Activated T-helper 1 cell treated with anti-CD3 and anti-CD28 coated beads, Interleukin-12 subunit alpha, Interleukin-12 subunit beta, Interleukin-2, Interleukin-4 antibody, amounts not matched to agents 30 ng/mL and 10 ng/mL and 1 ng/mL, durations not matched to agents 14 hours and 24 hours and 36 hours (primary cell): ENCODE data around the gene IDI2. TPM values are rescaled to one million over a fixed set of nuclear protein-coding genes. Genes with fewer than 3 reads are reported as not detected.
"Not testable (repeated sequence)": the region's sequence is repeated elsewhere in the genome, so short reads cannot be mapped to it uniquely, and the experiment has no call there.

ENCODE experiments used
- DNase-seq: peaks from one replicate; pipeline ENCODE4 v3.0.0; 2021; ENCODE audit warnings: low spot score
- H3K27ac Mint-ChIP-seq: one replicate; pipeline ENCODE4 v1.8.0; 2021; ENCODE audit warnings: mild to moderate bottlenecking, mixed read lengths
- H3K27me3 Mint-ChIP-seq: one replicate; pipeline ENCODE4 v1.8.0; 2022; ENCODE audit warnings: mild to moderate bottlenecking, moderate library complexity, mixed read lengths; ENCODE audit not compliant: insufficient read depth
- H3K36me3 Mint-ChIP-seq: one replicate; pipeline ENCODE4 v1.8.0; 2021; ENCODE audit warnings: low read depth, mixed read lengths
- H3K4me1 Mint-ChIP-seq: one replicate; pipeline ENCODE4 v1.8.0; 2021; ENCODE audit warnings: low read depth, mixed read lengths
- H3K4me3 Mint-ChIP-seq: one replicate; pipeline ENCODE4 v1.8.0; 2021; ENCODE audit warnings: mild to moderate bottlenecking, moderate library complexity, mixed read lengths
- H3K9me3 Mint-ChIP-seq: one replicate; pipeline ENCODE4 v1.8.0; 2021; ENCODE audit warnings: mixed read lengths
- intact Hi-C: fragments of 100-400 bp; cut with micrococcal nuclease; formaldehyde crosslinking; loops from one replicate; pipeline ENCODE4 v1.15.1; 2024
- total RNA-seq: library from RNA; stranded (reverse); gene quantifications from 2 replicates; pipeline ENCODE4 v1.2.3, GENCODE V29; 2022

Gene IDI2
- not detected in 2 replicates for total RNA-seq

DNA sequence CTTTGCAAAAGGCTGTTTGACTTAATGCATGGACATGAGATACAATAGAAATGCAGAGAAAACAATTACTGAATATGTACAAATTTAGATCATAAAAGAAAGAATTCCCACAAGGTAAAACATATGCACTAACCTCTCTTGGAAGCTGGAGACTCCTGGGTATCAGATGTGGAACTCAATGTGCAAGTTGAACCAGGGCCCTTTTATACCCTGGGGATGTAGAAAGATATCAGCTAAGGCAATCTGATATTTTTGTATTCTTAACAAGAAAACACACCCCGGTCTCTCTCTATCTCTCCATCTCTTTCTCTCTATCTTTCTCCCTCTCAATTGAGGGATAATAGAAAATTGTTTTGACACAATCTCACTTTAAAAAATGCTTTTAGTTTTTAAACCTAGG lies at the start of gene IDI2:
Gene IDI2, minus strand, starts transcription at position 177 of the 400 bp plus-strand sequence. CDS start 1,136 bp downstream, outside the sequence.
- Mint-ChIP-seq H3K9me3 (no peaks in the 10 kb centered on the region), H3K4me3 (no peak within 1 kb of the TSS), H3K27ac (no peak within 1 kb of the TSS), H3K4me1 (no peaks in the 10 kb centered on the region), H3K36me3 (peaks cover 10% of the 10 kb centered on the region), H3K27me3 (no peaks in the 10 kb centered on the region)
- intact Hi-C loops: no loop called here
- no peak for DNase-seq

- peaks cover 11% of the 10 kb centered on the region for H3K4me1 Mint-ChIP-seq
- no peaks in the 10 kb centered on the region for H3K27me3 Mint-ChIP-seq
- H3K9me3 Mint-ChIP-seq: no peaks in the 10 kb centered on the region
- no peak for DNase-seq
- intact Hi-C loops: loop anchor here (2.0 kb wide), 1 partner anchor 564 kb away; no protein-coding TSS in a partner anchor
- H3K27ac Mint-ChIP-seq: peak overlapping the region; percentile 15
- H3K4me3 Mint-ChIP-seq: no peak overlapping the region
- peaks cover 29% of the 10 kb centered on the region for H3K36me3 Mint-ChIP-seq
Measured at GRCh38 chr10:1074748-1075308, 49.2 kb upstream of the IDI2 start.

DNA sequence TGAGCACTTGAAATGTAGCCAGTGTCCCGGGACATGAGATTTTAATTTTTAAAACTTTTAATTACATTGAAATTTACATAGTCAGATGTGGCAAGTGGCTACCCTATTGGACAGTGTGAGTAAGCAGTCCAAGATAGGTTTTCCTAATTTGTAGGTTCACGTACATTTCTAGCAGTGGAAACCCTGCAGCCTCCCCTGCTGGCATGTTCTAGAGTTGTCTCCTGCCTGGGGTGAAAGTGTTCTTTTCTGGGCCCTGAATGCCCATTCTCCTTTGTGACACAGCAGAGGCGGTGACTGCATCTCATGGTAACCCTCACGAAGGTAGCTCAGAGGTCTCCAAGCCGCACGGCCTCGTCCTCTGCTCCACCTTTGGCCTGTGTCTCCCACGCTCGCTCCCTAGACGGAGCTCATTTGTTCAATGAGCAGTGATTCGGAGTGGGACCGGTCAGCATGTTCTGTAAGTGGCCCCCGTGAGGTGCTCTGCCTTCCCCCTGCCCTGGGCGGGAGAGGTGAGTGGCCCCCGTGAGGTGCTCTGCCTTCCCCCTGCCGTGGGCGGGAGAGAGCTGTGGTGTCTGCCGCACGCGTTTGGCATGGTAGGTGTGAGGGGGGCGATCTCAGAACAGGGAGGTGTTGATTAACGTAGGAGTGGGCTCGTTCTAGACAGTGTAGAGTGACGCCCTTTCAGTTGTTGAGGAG lies 48.5 kb upstream of the IDI2 start:
- intact Hi-C loops: loop anchor here (2.0 kb wide), 1 partner anchor 563 kb away; no protein-coding TSS in a partner anchor

DNA sequence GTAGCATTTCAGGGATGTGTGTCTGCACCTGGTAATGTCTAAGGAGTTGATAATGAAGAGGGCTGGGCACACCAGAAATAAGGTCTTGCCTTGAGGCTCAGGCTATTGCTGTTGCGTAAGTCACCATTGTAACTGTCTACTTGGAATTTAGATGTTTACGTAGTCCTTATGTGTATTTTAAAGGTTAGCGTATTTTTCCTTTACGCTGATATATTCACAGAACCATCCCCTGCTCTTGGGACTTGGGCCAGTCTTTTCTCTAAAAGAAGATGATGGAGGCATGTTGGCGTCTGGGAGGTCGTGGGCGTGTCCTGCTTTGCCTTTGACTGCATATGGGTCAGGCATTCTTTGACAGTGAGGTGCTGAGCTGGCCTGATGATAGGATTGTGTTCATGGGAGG lies 45.3 kb upstream of the IDI2 start:
- no peaks in the 10 kb centered on the region for H3K9me3 Mint-ChIP-seq
- no peaks in the 10 kb centered on the region for H3K27me3 Mint-ChIP-seq
- intact Hi-C loops: loop anchor here (1.0 kb wide), 1 partner anchor 9 kb away; no protein-coding TSS in a partner anchor
- no peak overlapping the region for H3K27ac Mint-ChIP-seq
- H3K4me1 Mint-ChIP-seq: peaks cover 46% of the 10 kb centered on the region
- DNase-seq: no peak
- H3K4me3 Mint-ChIP-seq: no peak overlapping the region
- H3K36me3 Mint-ChIP-seq: peaks cover 16% of the 10 kb centered on the region

More for the DNA sequence above, 48.5 kb upstream of the IDI2 start:
- no peak overlapping the region for H3K4me3 Mint-ChIP-seq
- H3K9me3 Mint-ChIP-seq: no peaks in the 10 kb centered on the region
- DNase-seq: no peak
- H3K27ac Mint-ChIP-seq: peak overlapping the region; percentile 15
- no peaks in the 10 kb centered on the region for H3K27me3 Mint-ChIP-seq
- peaks cover 23% of the 10 kb centered on the region for H3K36me3 Mint-ChIP-seq
- peaks cover 18% of the 10 kb centered on the region for H3K4me1 Mint-ChIP-seq

DNA sequence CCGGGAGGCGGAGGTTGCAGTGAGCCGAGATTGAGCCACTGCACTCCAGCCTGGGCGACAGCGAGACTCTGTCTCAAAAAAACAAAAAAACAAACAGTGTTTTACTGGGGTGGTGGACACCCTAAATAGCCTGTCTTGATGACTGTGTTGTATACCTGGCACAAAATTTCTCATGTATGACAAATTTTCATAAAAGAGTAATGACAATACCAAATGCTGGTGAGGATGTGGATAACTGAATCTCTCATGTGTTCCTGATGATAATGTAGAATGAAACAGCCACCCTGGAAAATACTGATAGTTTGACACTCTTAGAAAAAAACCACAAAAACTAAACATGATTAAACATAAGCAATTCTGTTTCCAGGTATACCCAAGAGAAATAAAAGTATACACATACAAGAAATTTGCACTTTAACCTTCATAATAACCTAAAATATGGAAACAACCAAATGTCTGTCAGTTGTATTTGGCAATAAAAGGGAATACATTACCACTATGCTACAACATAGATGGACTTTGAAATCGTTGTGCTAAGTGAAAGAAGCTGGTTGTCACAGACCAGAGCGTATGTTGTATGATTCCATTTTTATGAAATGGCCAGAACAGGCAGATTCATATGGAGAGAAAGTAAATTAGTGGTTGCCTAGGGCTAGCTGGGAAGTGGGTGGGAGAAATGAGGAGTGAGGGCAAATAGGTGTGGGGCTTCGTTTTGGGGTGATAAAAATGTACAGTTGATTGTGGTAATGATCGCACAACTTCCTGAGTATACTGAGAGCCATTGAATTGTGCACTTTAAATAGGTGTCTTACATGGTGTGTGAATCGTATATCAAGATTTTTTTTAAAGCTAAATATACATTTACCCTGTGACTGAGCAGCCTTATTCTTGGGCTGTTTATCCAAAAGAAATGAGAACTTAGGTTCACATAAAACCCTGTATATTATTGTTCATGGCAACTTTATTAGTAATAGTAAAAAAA lies 43.0 kb upstream of the IDI2 start:
- Mint-ChIP-seq H3K27ac (peak overlapping the region; percentile 33), H3K4me1 (peaks cover 50% of the 10 kb centered on the region), H3K4me3 (no peak overlapping the region), H3K27me3 (no peaks in the 10 kb centered on the region), H3K9me3 (no peaks in the 10 kb centered on the region), H3K36me3 (peaks cover 18% of the 10 kb centered on the region)
- intact Hi-C loops: loop anchor here (2.0 kb wide), 1 partner anchor 26 kb away; no protein-coding TSS in a partner anchor
- DNase-seq: no peak

DNA sequence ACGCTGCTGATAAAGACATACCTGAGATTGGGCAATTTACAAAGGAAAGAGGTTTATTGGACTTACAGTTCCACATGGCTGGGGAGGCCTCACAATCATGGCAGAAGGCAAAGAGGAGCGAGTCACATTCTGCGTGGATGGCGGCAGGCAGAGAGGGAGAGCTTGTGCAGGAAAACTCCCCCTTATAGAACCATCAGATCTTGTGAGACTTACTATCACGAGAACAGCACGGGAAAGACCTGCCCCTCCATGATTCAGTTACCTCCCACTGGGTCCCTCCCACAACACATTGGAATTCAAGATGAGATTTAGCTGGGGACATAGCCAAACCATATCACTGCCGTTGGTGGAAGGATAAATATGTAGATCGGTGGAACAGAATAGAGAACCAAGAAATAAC lies 41.1 kb upstream of the IDI2 start:
- intact Hi-C loops, H3K27ac Mint-ChIP-seq, H3K4me3 Mint-ChIP-seq, DNase-seq, H3K9me3 Mint-ChIP-seq, H3K27me3 Mint-ChIP-seq: not testable (repeated sequence)
- peaks cover 69% of the 10 kb centered on the region for H3K4me1 Mint-ChIP-seq
- peaks cover 18% of the 10 kb centered on the region for H3K36me3 Mint-ChIP-seq

DNA sequence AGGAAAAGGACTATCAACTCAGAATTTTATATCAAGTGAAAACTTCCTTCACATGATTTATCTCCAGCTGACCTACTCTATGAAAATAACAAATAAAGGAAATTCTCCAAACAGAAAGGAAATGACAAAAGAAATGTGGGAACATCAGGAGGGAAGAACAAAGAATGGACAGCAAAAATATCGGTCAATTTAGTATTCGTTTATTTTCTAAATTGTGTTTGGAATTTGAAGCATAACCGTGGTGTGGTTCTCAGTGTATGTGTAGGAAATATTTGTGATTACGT lies 39.2 kb upstream of the IDI2 start:
- H3K4me3 Mint-ChIP-seq: no peak overlapping the region
- H3K4me1 Mint-ChIP-seq: peaks cover 79% of the 10 kb centered on the region
- H3K9me3 Mint-ChIP-seq: no peaks in the 10 kb centered on the region
- H3K27ac Mint-ChIP-seq: no peak overlapping the region
- DNase-seq: no peak
- H3K36me3 Mint-ChIP-seq: peaks cover 21% of the 10 kb centered on the region
- intact Hi-C loops: no loop called here
- no peaks in the 10 kb centered on the region for H3K27me3 Mint-ChIP-seq

GRCh38 chr10:1063232-1063865 lies 37.7 kb upstream of the IDI2 start:
- no peaks in the 10 kb centered on the region for H3K27me3 Mint-ChIP-seq
- DNase-seq: peak; percentile 11
- peaks cover 23% of the 10 kb centered on the region for H3K36me3 Mint-ChIP-seq
- intact Hi-C loops: no loop called here
- H3K4me1 Mint-ChIP-seq: peaks cover 75% of the 10 kb centered on the region
- H3K27ac Mint-ChIP-seq: peak overlapping the region; percentile 80
- peak overlapping the region; percentile 59 for H3K4me3 Mint-ChIP-seq
- no peaks in the 10 kb centered on the region for H3K9me3 Mint-ChIP-seq

DNA sequence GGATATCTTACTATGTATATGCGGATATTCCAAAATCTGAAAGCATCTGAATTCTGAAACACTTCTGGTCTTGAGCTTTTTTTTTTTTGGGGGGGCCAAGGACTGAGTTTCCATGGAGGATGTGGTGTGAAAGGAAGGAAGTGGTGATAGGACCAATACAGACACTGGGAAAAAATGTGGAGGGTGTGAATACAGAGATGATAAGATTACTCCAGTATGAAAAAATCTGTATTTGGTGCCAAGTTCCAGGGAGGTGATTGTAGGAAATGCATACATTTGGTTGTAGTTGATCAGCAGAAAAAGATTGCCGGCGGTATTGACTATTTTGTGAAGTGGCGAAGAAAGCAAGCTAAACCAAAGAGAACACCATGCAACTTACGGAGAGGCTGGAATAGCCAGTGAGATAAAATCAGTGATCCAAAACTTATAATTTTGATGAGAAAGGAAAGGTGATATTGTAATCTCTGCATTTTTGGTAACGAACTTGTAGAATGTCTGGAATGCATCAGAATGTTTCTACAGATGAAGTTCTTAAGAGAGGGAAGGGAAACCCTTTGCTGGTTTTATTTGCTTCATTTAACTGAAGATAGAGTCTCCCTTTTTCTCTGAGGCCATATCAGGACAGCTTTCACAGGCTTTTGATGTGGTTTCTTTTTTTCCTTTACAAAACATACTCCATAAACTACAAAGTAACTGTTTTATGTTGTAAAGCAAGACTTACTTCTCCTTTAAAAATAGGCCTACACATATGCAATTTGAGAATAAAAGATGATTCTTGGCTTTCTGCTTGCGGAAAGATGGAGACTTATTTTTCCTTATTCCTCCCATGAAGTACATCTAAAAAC lies 36.5 kb upstream of the IDI2 start:
- H3K27me3 Mint-ChIP-seq: no peaks in the 10 kb centered on the region
- H3K4me1 Mint-ChIP-seq: peaks cover 75% of the 10 kb centered on the region
- H3K4me3 Mint-ChIP-seq: peak overlapping the region; percentile 59
- intact Hi-C loops: loop anchor here (1.0 kb wide), 1 partner anchor 9 kb away; no protein-coding TSS in a partner anchor
- peaks cover 28% of the 10 kb centered on the region for H3K36me3 Mint-ChIP-seq
- no peaks in the 10 kb centered on the region for H3K9me3 Mint-ChIP-seq
- H3K27ac Mint-ChIP-seq: peak overlapping the region; percentile 80
- DNase-seq: no peak

DNA sequence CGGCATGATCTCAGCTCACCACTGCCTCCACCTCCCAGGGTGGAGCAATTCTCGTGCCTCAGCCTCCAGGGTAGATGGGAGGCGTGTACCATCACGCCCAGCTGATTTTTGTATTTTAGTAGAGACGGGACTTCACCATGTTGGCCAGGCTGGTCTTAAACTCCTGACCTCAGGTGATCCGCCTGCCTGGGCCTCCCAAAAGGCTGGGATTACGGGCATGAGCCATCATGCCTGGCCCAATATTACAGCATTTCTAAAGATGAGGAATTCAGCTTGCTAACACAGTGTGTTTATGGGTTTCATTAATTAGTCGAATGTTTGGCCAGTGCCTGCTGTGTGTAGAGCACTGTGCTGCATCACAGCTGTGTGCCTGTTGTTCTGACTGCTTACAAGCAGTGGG lies 34.2 kb upstream of the IDI2 start:
- no peak overlapping the region for H3K4me3 Mint-ChIP-seq
- H3K27ac Mint-ChIP-seq: no peak overlapping the region
- peaks cover 79% of the 10 kb centered on the region for H3K4me1 Mint-ChIP-seq
- no peak for DNase-seq
- peaks cover 21% of the 10 kb centered on the region for H3K36me3 Mint-ChIP-seq
- no peaks in the 10 kb centered on the region for H3K27me3 Mint-ChIP-seq
- intact Hi-C loops: no loop called here
- H3K9me3 Mint-ChIP-seq: no peaks in the 10 kb centered on the region

DNA sequence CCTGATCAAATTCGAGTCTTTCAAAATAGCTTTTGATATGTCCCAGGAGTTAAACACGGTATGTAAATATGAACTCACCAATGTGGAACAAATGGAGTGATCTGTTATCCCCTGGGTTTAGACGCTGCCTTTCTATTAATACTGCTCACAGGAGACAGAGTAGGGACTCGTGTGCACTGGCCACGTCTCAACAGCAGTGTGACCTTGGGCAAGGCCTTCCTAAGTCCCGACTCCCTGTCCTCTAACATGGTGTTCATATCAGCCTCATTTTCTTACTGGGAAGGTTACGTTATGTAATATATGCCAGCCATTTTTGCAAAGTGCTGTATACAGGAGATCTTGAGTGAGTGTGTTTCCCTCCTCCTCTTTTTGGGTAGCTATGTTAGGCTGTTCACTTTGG lies 32.4 kb upstream of the IDI2 start:
- H3K9me3 Mint-ChIP-seq: no peaks in the 10 kb centered on the region
- H3K4me3 Mint-ChIP-seq: peak overlapping the region; percentile 97
- peaks cover 81% of the 10 kb centered on the region for H3K4me1 Mint-ChIP-seq
- H3K36me3 Mint-ChIP-seq: peaks cover 23% of the 10 kb centered on the region
- peak overlapping the region; percentile 90 for H3K27ac Mint-ChIP-seq
- H3K27me3 Mint-ChIP-seq: no peaks in the 10 kb centered on the region
- intact Hi-C loops: no loop called here
- DNase-seq: no peak
